K562 (cell line): ENCODE results near the gene ASGR2. TPM values are rescaled to one million over a fixed set of nuclear protein-coding genes. Genes with fewer than 3 reads are reported as not detected.

ENCODE experiments used
- ATAC-seq: fragments of 200-7000 bp; cut with Tn5 transposase; 3 replicates; pipeline ENCODE4 v1.9.1; 2020; ENCODE audit warnings: moderate library complexity
- BruUV-seq: library from RNA; stranded (reverse); fragments of 400-500 nt; replicated peaks from 2 replicates; lab custom pipeline; 2021; lab: Mats Ljungman, UMichigan
- CTCF ChIA-PET: fragments of 300-600 bp; formaldehyde crosslinking; extraction: SDS; loops from one replicate; lab custom pipeline; 2021; ENCODE audit warnings: low intra/inter-chr PET ratio; lab: Yijun Ruan, JAX
- POLR2A ChIA-PET: fragments of 300-600, 350-650 bp; sonication (Branson Sonifier 250); formaldehyde crosslinking; extraction: SDS; loops from one replicate; lab custom pipeline; 2021; ENCODE audit warnings: antibody characterized with exemption, inconsistent platforms; lab: Yijun Ruan, JAX
- DNase-seq, 4 experiments: peaks; one replicate each; pipeline versions ENCODE4 v3.0.0 to v3.0.0-alpha.2; 2011 to 2018; ENCODE audit warnings: low spot score in 3 of 4, mixed read lengths in 3 of 4; ENCODE audit errors: extremely low read depth in 1 of 4
- FAIRE-seq: peaks from 2 replicates; lab custom pipeline; 2011; peaks lifted over from hg19 to GRCh38; lab: Jason Lieb, UNC
- H2AFZ ChIP-seq: 2 replicates; pipeline ENCODE4 v1.6.0; 2011; ENCODE audit warnings: low read depth, low read length, control low read depth, inconsistent platforms
- H3K27ac ChIP-seq: fragments of 200-600 bp; 3 replicates; pipeline ENCODE4 v1.8.0; 2011; ENCODE audit warnings: low read depth, mild to moderate bottlenecking, control low read depth, inconsistent platforms, low read length, moderate library complexity, mixed read lengths; ENCODE audit errors: extremely low read depth
- H3K27me3 ChIP-seq, 2 experiments: fragments of 300-600 bp in 1 of 2; 2 replicates in 1 of 2; 3 replicates in 1 of 2; pipeline versions ENCODE4 v1.6.0 to v1.8.0; 2011; ENCODE audit warnings: inconsistent platforms in 2 of 2, low read length in 2 of 2, mild to moderate bottlenecking in 1 of 2, mixed read lengths in 1 of 2, moderate library complexity in 1 of 2; ENCODE audit not compliant: control insufficient read depth in 2 of 2, insufficient read depth in 2 of 2
- H3K36me3 ChIP-seq: fragments of 300-600 bp; 3 replicates; pipeline ENCODE4 v1.8.0; 2011; ENCODE audit warnings: mild to moderate bottlenecking, low read length, inconsistent platforms; ENCODE audit not compliant: control insufficient read depth, insufficient read depth
- H3K4me1 ChIP-seq, 2 experiments: fragments of 200-600 bp in 1 of 2; replicated peaks in 1 of 2; 2 replicates in 1 of 2; 3 replicates in 1 of 2; pipeline versions ENCODE4 v1.5.1 to v1.8.0; 2011; ENCODE audit warnings: inconsistent platforms in 2 of 2, low read length in 2 of 2, mild to moderate bottlenecking in 1 of 2, mixed read lengths in 1 of 2, moderate library complexity in 1 of 2; ENCODE audit not compliant: control insufficient read depth in 2 of 2, insufficient read depth in 2 of 2
- H3K4me2 ChIP-seq: 2 replicates; pipeline ENCODE4 v1.6.1; 2011; ENCODE audit warnings: low read length, control low read depth, inconsistent platforms, mixed read lengths; ENCODE audit not compliant: insufficient read depth
- H3K4me3 ChIP-seq: fragments of 200-600 bp; sonication (generic), shearing (Covaris generic); 2 replicates; pipeline ENCODE4 v1.5.1; 2016; ENCODE audit warnings: control low read depth, inconsistent platforms
- H3K79me2 ChIP-seq: fragments of 200-600 bp; 3 replicates; pipeline ENCODE4 v1.8.0; 2011; ENCODE audit warnings: low read length, inconsistent platforms; ENCODE audit not compliant: control insufficient read depth, insufficient read depth
- H3K9ac ChIP-seq, 2 experiments: 2 replicates each; pipeline versions ENCODE4 v1.6.0 to v1.6.1; 2011; ENCODE audit warnings: low read depth in 2 of 2, low read length in 2 of 2, control low read depth in 1 of 2, inconsistent platforms in 1 of 2, mild to moderate bottlenecking in 1 of 2, mixed read lengths in 1 of 2; ENCODE audit not compliant: insufficient read depth in 1 of 2
- H3K9me1 ChIP-seq: one replicate; pipeline ENCODE4 v1.6.0; 2011; ENCODE audit warnings: inconsistent platforms, mild to moderate bottlenecking, low read length, moderate library complexity; ENCODE audit not compliant: control insufficient read depth, insufficient read depth
- H3K9me3 ChIP-seq: replicated peaks from 2 replicates; pipeline ENCODE4 v1.5.1; 2011; ENCODE audit warnings: low read depth, low read length, inconsistent platforms; ENCODE audit not compliant: control insufficient read depth, insufficient read depth
- H4K20me1 ChIP-seq: replicated peaks from 2 replicates; pipeline ENCODE4 v1.6.1; 2011; ENCODE audit warnings: low read length, inconsistent platforms, mixed read lengths; ENCODE audit not compliant: control insufficient read depth, insufficient read depth
- CBFA2T3 ChIP-seq: fragments of 450-650 bp; IDR thresholded peaks from 2 replicates; pipeline ENCODE4 v1.6.1; 2017
- CHD2 ChIP-seq: IDR thresholded peaks from 2 replicates; pipeline ENCODE4 v1.6.1; 2011; ENCODE audit warnings: low read depth, low read length
- FOXK1 ChIP-seq: sonication (generic); formaldehyde crosslinking; IDR thresholded peaks from 2 replicates; pipeline ENCODE4 v1.8.0; 2022; ENCODE audit warnings: missing genetic modification reagents, mild to moderate bottlenecking, borderline replicate concordance
- whole genome bisulfite sequencing: fragments of 100-300 bp; shearing (Covaris generic); methylation state at CpG from one replicate; pipeline ENCODE4 v1.1.6; 2016; ENCODE audit warnings: low coverage, mixed read lengths; ENCODE audit not compliant: insufficient coverage; ENCODE audit errors: missing lambda C conversion rate; 5-methylcytosine and 5-hydroxymethylcytosine counted together
- in situ Hi-C: fragments of 300-500 bp; cut with MboI; formaldehyde crosslinking; loops from 4 replicates; pipeline ENCODE4 v1.15.0; 2018; ENCODE audit warnings: inconsistent platforms, mixed read lengths
- intact Hi-C: fragments of 100-400 bp; cut with micrococcal nuclease; formaldehyde crosslinking; loops from 2 replicates; pipeline ENCODE4 v1.14.2; 2022
- polyA plus RNA-seq, 8 experiments: library from polyadenylated mRNA; depleted of rRNA in 4 of 8; stranded (reverse) in 5 of 8; unstranded in 3 of 8; fragments of >200 nt; fragmentation: Nextera tagmentation in 2 of 8; fragmentation: Illumina TruSeq in 1 of 8; extraction: Ambion mirVana in 2 of 8; extraction: Trizol in 1 of 8; gene quantifications; 2 replicates each; pipeline versions ENCODE4 v1.2.1 to v1.2.3, GENCODE V29; 2011 to 2014; ENCODE audit warnings: inconsistent platforms in 1 of 8, missing spikeins in 1 of 8
- total RNA-seq, 7 experiments: library from RNA; depleted of rRNA in 6 of 7; stranded (reverse); fragments of >200 nt in 6 of 7; fragmentation: Illumina TruSeq in 2 of 7; extraction: Trizol in 2 of 7; gene quantifications; 2 replicates each; pipeline versions ENCODE4 v1.2.1 to v1.2.3, GENCODE V29; 2011 to 2021; ENCODE audit warnings: low replicate concordance in 1 of 7
- TF ChIP-seq, protein P1 (sequence below), 2 experiments: fragments of 450-650 bp in 1 of 2; sonication (generic) in 1 of 2; formaldehyde crosslinking in 1 of 2; IDR thresholded peaks in 1 of 2; conservative IDR thresholded peaks in 1 of 2; 2 replicates each; pipeline versions ENCODE4 v1.6.1 to v1.8.1; 2016 to 2023; ENCODE audit warnings: mild to moderate bottlenecking in 2 of 2, moderate library complexity in 2 of 2, inconsistent platforms in 1 of 2, missing genetic modification reagents in 1 of 2

ASGR2 gene
- total and polyA plus RNA-seq, 9 of the 15 experiments (the other 6 are each of a cell fraction or from before 2014, with no cell fraction given): not detected

DNA sequence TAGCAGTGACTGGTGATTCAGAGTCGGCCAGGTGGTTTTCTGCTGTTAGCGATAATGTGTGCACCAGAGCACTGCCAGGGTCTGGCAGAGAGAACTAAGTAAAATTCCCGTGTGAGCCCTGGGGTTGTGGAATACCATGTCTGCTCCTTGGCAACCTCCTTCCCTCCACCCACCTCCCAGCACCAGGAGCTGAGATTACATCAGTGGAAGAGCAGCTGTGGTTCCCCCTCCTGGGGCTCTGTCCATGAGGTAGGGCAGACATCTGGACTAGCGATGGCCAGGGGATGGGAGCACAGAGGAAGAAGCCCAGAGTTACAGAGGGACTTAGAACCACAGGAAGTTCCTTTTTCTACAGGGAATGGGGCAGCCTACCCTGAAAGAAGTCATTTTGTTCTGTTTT, 50.4 kb downstream of the ASGR2 start:
- ATAC-seq (no peak), DNase-seq (no peak), FAIRE-seq (no peak)
- H3K9me3 ChIP-seq: no peaks in the 10 kb centered on the region
- 0 out of 2 replicates have a peak, but pooled peaks have one; percentile 5 for TF ChIP-seq CBFA2T3
- TF ChIP-seq CHD2: no peak
- peaks cover 0 to 32% of the 10 kb centered on the region in 2 experiments; a peak in 4 of 5 replicates for H3K27me3 ChIP-seq
- ChIA-PET POLR2A (no interaction called here), CTCF (no interaction called here)
- H3K9ac ChIP-seq: no peak overlapping the region
- H3K36me3 ChIP-seq: no peaks in the 10 kb centered on the region
- no peaks in the 10 kb centered on the region for H3K79me2 ChIP-seq
- intact Hi-C loops (no loop called here), in situ Hi-C loops (no loop called here)
- 13% methylated on average over 4 of the region's 4 CpGs for WGBS
- no peak overlapping the region for H3K27ac ChIP-seq
- no peaks in the 10 kb centered on the region for H3K4me1 ChIP-seq
- H4K20me1 ChIP-seq: 0 out of 2 replicates have a peak, but pooled peaks cover 2% of the 10 kb centered on the region
- no peak overlapping the region for H3K4me3 ChIP-seq
- H2AFZ ChIP-seq: no peak overlapping the region
- no peaks in the 10 kb centered on the region for H3K9me1 ChIP-seq
- no peak overlapping the region for H3K4me2 ChIP-seq
- BruUV-seq: no TSS peak

DNA sequence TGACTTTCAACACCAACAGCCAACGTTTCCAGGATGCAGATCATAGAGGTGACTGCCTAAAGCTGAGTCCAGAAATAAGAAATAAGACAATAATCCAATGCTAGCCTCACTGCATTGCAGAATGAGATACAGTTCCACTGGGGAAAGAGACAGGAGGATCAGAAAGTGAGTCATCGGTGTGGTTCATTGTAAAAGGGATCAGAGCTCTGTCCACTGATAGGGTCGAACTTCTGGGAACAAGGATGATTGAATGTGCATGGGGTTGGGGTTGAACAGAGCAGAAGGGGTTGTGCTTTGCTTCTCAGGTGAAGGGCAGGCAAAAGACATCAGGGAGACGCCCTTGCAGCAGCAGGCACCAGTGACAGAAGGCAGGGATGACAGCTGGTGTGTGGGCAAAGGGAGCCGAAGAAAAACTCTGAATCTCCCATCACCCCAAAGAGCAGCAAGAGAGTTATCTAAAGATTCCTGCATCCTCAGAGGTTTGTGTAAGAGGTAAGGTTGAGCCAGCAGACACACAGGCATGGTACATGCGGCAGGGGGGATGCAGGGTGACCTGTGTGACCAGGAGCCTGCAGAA, 51.0 kb downstream of the ASGR2 start:
- FAIRE-seq (no peak), DNase-seq (no peak), ATAC-seq (no peak)
- Histone ChIP-seq H3K4me2 (no peak overlapping the region), H3K27me3 (peaks cover 4 to 32% of the 10 kb centered on the region in 2 experiments; a peak in 4 of 5 replicates), H3K79me2 (no peaks in the 10 kb centered on the region), H3K4me1 (no peaks in the 10 kb centered on the region), H2AFZ (no peak overlapping the region), H3K36me3 (no peaks in the 10 kb centered on the region), H3K9ac (no peak overlapping the region), H3K9me3 (no peaks in the 10 kb centered on the region), H3K27ac (no peak overlapping the region), H4K20me1 (0 out of 2 replicates have a peak, but pooled peaks cover 2% of the 10 kb centered on the region), H3K9me1 (no peaks in the 10 kb centered on the region), H3K4me3 (no peak overlapping the region)
- 7% methylated on average over 6 of the region's 6 CpGs for WGBS
- intact Hi-C loops (no loop called here), in situ Hi-C loops (no loop called here)
- TF ChIP-seq, protein P1, sequence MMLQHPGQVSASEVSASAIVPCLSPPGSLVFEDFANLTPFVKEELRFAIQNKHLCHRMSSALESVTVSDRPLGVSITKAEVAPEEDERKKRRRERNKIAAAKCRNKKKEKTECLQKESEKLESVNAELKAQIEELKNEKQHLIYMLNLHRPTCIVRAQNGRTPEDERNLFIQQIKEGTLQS (IDR thresholded peaks at IDR 0.05): peak; percentile 22; the same call in 1 of the 2 replicates
- TF ChIP-seq, protein P1 (CRISPR knock-in tag; conservative IDR thresholded peaks at IDR 0.05): no peak
- no peak for TF ChIP-seq FOXK1 (CRISPR knock-in tag)
- BruUV-seq: no TSS peak
- POLR2A ChIA-PET: no interaction called here
- CTCF ChIA-PET: no interaction called here
